Large intestine (tissue), 3 donors: ENCODE data around the gene C6orf62. TPM values are rescaled to one million over a fixed set of nuclear protein-coding genes. Genes with fewer than 3 reads are reported as not detected.
"Not testable (repeated sequence)": the region's sequence is repeated elsewhere in the genome, so short reads cannot be mapped to it uniquely, and the experiment has no call there.

Source experiments
- DNase-seq, 2 donors: peaks; one replicate each; pipeline versions ENCODE4 v3.0.0 to v3.0.0-alpha.2; 2013
- H3K27ac ChIP-seq: one replicate; pipeline ENCODE4 v1.5.1; 2013; ENCODE audit warnings: low read length
- H3K27me3 ChIP-seq: 2 replicates; pipeline ENCODE4 v1.6.1; 2013; ENCODE audit warnings: low read length; ENCODE audit not compliant: control insufficient read depth, insufficient read depth
- H3K36me3 ChIP-seq: 2 replicates; pipeline ENCODE4 v1.6.1; 2013; ENCODE audit warnings: low read length; ENCODE audit not compliant: control insufficient read depth, insufficient read depth
- H3K4me1 ChIP-seq: one replicate; pipeline ENCODE4 v1.6.1; 2013; ENCODE audit warnings: low read length; ENCODE audit not compliant: control insufficient read depth, insufficient read depth
- H3K4me3 ChIP-seq: one replicate; pipeline ENCODE4 v1.5.1; 2013; ENCODE audit warnings: low read length
- H3K9me3 ChIP-seq: one replicate; pipeline ENCODE4 v1.6.1; 2013; ENCODE audit warnings: mild to moderate bottlenecking, low read depth, low read length, moderate library complexity; ENCODE audit not compliant: control insufficient read depth
- WGBS: methylation state at CpG from one replicate; pipeline ENCODE4 v1.1.5; 2013; ENCODE audit warnings: low lambda C conversion rate; ENCODE audit not compliant: insufficient coverage; 5-methylcytosine and 5-hydroxymethylcytosine counted together
- polyA plus RNA-seq: library from polyadenylated mRNA; unstranded; fragments of 120-200 nt; gene quantifications from one replicate; pipeline ENCODE4 v1.2.1, GENCODE V29; 2013

Gene C6orf62
- polyA plus RNA-seq, 1 donor: 84.4 TPM

DNA sequence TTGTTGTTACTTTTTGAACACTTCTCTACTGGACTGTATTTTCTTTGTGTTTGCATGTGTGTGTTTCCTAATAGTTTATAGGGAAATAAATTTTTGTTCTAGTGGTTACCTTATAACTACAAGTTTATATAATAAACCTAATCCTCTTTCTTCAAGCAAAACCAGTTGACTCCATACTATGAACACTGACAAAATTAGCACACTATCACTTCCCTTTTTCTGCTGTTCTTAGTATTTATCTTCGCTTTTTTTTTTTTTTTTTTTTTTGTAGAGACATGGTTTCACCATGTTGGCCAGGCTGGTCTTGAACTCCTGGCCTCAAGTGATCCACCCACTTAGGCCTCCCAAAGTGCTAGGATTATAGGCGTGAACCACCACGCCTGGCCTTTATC is 25.0 kb upstream of the C6orf62 start:
- Histone ChIP-seq H3K36me3 (no peaks in the 10 kb centered on the region), H3K27ac (no peak overlapping the region), H3K9me3 (no peaks in the 10 kb centered on the region), H3K4me1 (no peaks in the 10 kb centered on the region), H3K27me3 (no peaks in the 10 kb centered on the region), H3K4me3 (no peak overlapping the region)
- 80% methylated on average over 1 of the region's 3 CpGs for WGBS
- DNase-seq: no peak

DNA sequence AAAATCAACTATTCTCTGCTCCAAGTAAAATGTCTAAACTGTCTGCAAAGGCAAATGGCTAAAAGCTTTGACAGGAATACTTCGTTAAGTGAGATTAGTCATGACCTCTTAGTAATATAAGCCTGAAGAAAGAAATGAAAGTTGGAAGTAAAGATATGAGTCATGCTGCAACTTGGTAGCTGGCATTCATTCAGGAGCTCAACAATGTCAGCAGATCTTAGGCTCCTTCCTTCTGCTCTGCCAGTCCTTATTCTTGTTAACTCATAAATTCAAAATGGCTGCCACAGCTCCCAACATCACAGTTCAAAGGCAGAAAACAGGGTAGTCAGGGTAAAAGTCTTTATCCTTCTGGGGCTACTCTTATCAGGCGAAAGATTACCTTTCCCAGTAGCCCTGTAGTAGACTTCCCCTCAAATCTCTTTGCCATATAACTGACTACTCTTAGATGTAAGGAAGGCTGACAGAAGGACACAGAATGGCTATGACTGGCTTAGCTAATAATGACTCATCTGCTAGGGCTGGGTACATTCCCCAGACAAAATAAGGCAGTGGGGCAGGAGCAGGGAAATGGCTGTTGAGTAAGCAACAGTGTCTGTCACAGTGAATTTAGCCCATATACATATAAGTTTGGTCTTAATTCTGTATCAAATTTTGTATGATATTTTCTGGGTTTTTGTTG is 24.4 kb upstream of the C6orf62 start:
- no peaks in the 10 kb centered on the region for H3K27me3 ChIP-seq
- WGBS: no CpG with 5 or more reads among the region's 2 CpGs
- DNase-seq: peak in 1 of 2 donors; percentile 21
- no peaks in the 10 kb centered on the region for H3K4me1 ChIP-seq
- peak overlapping the region; percentile 22 for H3K27ac ChIP-seq
- H3K36me3 ChIP-seq: no peaks in the 10 kb centered on the region
- H3K4me3 ChIP-seq: no peak overlapping the region
- no peaks in the 10 kb centered on the region for H3K9me3 ChIP-seq

DNA sequence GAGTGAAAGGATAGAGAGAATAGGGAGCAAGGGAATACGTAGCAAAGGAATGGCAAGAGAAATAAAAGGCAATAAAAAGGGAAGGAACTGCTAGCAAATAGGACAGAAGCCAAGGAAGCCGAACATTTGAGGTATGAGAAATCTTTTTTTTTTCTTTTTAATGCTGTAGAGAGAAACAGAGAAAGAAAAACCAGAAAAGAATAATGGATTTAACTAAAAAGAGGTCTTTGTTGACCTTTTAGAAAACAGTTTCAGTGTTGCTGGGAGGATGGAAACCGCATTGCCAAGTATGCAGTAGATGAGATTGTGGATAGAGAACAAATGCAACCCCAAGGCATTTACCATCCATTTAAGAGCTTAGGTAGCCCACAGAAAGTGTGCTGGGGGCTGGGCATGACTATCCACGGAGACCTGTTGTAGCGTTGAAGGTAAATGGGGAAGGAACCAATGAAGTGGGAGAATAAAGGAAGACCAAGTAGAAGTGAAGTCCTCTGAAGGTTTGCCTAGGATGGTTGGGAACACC is 23.3 kb upstream of the C6orf62 start:
- no peak overlapping the region for H3K27ac ChIP-seq
- no peaks in the 10 kb centered on the region for H3K9me3 ChIP-seq
- no peak for DNase-seq
- H3K36me3 ChIP-seq: no peaks in the 10 kb centered on the region
- WGBS: 89% methylated on average over 3 of the region's 5 CpGs
- no peaks in the 10 kb centered on the region for H3K4me1 ChIP-seq
- no peak overlapping the region for H3K4me3 ChIP-seq
- no peaks in the 10 kb centered on the region for H3K27me3 ChIP-seq

DNA sequence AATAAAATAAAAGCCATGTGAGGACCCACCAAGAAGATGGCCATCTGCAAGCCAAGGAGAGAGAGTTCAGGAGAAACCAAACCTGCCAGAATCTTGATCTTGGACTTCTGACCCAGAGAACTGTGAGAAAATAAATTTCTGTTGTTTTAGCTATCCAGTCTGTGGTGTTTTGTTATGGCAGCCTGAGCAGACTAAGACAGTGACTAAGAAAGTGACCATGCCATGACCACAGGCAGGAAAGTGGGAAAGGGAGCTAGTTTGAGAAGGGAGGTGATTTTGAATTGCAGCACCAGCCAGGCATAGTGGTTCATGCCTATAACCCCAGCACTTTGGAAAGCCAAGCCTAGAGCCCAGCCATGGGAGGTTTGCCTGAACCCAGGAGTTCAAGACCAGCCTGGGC is 21.9 kb upstream of the C6orf62 start:
- no peaks in the 10 kb centered on the region for H3K9me3 ChIP-seq
- peaks cover 3% of the 10 kb centered on the region for H3K4me1 ChIP-seq
- H3K36me3 ChIP-seq: no peaks in the 10 kb centered on the region
- no peak overlapping the region for H3K4me3 ChIP-seq
- no peak overlapping the region for H3K27ac ChIP-seq
- no peaks in the 10 kb centered on the region for H3K27me3 ChIP-seq
- no peak for DNase-seq

DNA sequence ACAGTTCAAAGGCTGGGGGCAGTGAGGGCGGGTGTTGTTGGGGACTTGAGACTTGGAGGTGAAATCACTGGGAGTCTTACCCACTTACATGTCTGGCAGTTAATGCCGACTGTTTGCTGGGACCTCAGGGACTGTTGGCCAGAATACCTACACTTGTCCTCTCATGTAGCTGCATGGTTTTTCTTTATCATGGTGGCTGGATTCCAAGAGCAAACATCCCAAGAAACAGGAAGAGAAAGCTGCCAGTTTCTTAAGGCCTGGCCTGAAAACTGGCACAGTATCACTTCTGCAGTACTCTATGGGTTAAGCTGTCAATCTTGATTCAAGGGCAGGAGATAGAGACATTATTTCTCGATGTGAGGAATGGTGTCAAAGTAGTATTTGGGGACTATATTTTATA is 19.8 kb upstream of the C6orf62 start:
- no peak overlapping the region for H3K4me3 ChIP-seq
- peaks cover 3% of the 10 kb centered on the region for H3K4me1 ChIP-seq
- H3K27ac ChIP-seq: no peak overlapping the region
- H3K36me3 ChIP-seq: no peaks in the 10 kb centered on the region
- no peaks in the 10 kb centered on the region for H3K9me3 ChIP-seq
- no CpG with 5 or more reads among the region's 3 CpGs for WGBS
- no peaks in the 10 kb centered on the region for H3K27me3 ChIP-seq
- no peak for DNase-seq

DNA sequence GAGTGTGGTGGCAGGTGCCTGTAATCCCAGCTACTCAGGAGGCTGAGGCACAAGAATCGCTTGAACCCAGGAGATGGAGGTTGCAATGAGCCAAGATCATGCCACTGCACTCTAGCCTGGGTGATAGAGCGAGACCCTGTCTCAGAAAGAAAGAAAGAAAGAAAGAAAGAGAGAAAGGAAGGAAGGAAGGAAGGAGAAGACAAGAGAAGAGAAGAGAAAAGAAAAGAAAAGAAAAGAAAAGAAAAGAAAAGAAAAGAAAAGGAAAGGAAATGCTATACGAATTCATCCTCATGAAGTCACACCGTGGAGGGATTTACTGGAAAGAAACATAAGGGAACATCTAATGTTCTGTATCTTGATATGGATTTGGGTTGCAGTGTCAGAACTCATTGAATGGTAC is 15.8 kb upstream of the C6orf62 start:
- H3K27ac ChIP-seq, H3K4me3 ChIP-seq, H3K27me3 ChIP-seq, H3K9me3 ChIP-seq, DNase-seq, H3K4me1 ChIP-seq, H3K36me3 ChIP-seq: not testable (repeated sequence)
- WGBS: 97% methylated on average over 3 of the region's 4 CpGs

DNA sequence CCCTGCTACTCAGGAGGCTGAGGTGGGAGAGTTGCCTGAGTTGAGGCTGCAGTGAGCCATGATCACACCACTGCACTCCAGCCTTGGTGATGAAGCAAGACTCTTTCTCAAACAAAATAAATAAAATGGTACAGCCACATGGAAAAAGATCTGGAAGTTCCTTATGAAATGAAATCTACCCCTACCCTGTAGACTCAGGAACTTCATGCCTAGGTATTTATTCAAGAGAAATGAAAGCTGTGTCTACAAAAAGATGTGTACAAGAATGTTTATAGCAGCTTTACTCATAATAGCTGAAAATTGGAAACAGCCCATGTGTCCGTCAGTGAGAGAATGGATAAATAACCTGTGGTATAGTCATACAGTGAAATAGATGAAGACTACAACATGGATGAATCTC is 15.2 kb upstream of the C6orf62 start:
- no peak for DNase-seq
- Histone ChIP-seq H3K27me3 (no peaks in the 10 kb centered on the region), H3K4me3 (no peak overlapping the region), H3K4me1 (peaks cover 3% of the 10 kb centered on the region), H3K27ac (no peak overlapping the region), H3K9me3 (peaks cover 8% of the 10 kb centered on the region), H3K36me3 (no peaks in the 10 kb centered on the region)
- WGBS: no CpG with 5 or more reads among the region's 1 CpG

DNA sequence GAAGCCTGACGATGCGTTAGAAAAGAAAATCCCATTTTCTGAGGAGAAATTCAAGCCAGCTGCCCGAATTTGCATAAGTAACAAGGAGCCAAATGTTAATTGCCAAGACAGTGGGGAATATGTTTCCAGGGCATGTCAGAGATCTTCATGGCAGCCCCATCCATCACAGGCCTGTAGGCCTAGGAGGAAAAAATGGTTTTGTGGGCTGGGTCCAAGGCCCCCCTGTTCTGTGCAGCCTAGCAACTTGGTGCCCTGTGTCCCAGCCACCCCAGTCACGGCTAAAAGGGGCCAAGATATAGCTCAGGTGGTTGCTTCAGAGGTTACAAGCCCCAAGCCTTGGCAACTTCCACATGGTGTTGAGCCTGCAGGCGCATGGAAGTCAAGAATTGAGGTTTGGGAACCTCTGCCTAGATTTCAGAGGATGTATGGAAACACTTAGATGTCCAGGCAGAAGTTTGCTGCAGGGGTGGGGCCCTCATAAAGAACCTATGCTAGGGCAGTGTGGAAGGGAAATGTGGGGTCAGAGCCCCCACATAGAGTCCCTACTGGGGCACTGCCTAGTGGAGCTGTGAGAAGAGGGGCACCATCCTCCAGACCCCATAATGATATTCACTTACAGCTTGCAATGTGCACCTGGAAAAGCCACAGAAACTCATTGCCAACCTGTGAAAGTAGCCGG is 12.6 kb upstream of the C6orf62 start:
- not testable (repeated sequence) for DNase-seq, H3K9me3 ChIP-seq, H3K4me1 ChIP-seq, H3K4me3 ChIP-seq, H3K27ac ChIP-seq, H3K36me3 ChIP-seq, H3K27me3 ChIP-seq
- WGBS: 100% methylated on average over 2 of the region's 6 CpGs

DNA sequence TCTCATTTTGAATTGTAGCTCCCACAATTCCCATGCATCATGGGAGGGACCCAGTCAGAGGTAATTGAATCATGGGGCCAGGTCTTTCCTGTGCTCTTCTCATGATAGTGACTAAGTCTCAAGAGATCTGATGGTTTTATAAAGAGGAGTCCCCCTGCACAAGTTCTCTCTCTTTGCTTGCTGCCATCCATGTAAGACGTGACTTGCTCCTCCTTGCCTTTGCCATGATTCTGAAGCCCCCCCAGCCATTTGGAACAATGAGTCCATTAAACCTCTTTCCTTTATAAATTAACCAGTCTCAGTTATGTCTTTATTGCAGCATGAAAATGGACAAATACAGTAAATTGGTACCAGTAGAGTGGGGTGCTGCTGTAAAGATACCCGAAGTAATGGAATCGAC is 11.7 kb upstream of the C6orf62 start:
- H3K9me3 ChIP-seq, H3K4me1 ChIP-seq, H3K36me3 ChIP-seq, H3K27ac ChIP-seq, H3K4me3 ChIP-seq, H3K27me3 ChIP-seq, DNase-seq: not testable (repeated sequence)
- 100% methylated on average over 2 of the region's 3 CpGs for WGBS

DNA sequence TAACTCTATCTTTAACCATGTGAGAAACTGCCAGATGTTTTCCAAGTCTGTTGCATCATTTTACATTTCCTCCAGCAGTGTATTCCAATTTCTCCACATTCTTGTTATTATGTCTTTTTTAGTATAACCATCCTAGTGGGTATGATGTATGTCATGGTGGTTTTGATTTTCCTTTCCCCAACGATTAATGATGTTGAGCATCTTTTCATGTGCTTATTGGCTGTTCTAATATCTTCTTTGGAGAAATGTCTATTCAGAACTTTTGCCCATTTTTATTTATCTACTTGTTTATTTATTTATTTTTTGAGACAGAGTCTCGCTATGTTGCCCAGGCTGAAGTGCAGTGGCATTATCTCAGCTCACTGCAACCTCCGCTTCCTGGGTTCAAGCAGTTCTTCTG is 4.3 kb upstream of the C6orf62 start:
- DNase-seq: no peak
- H3K27ac ChIP-seq: no peak overlapping the region
- no peak overlapping the region for H3K4me3 ChIP-seq
- H3K9me3 ChIP-seq: no peaks in the 10 kb centered on the region
- no peaks in the 10 kb centered on the region for H3K36me3 ChIP-seq
- 100% methylated on average over 1 of the region's 3 CpGs for WGBS
- H3K4me1 ChIP-seq: peaks cover 11% of the 10 kb centered on the region
- no peaks in the 10 kb centered on the region for H3K27me3 ChIP-seq
